Immature natural killer cell (primary cell): ENCODE results near the gene KCNIP4. TPM values are rescaled to one million over a fixed set of nuclear protein-coding genes. Genes with fewer than 3 reads are reported as not detected.

Experiments
- DNase-seq, 3 donors: peaks; one replicate each; pipeline ENCODE4 v3.0.0; 2022; ENCODE audit warnings: mixed read lengths in 1 of 3
- H3K27ac Mint-ChIP-seq, 6 donors: one replicate each; pipeline ENCODE4 v1.8.0; 2020; ENCODE audit warnings: mixed read lengths in 6 of 6, mild to moderate bottlenecking in 5 of 6, inconsistent platforms in 4 of 6, moderate library complexity in 3 of 6
- H3K27me3 Mint-ChIP-seq, 3 donors: one replicate each; pipeline ENCODE4 v1.8.0; 2020 to 2021; ENCODE audit warnings: low read depth in 3 of 3, mild to moderate bottlenecking in 3 of 3, mixed read lengths in 3 of 3, moderate library complexity in 3 of 3, inconsistent platforms in 1 of 3
- H3K36me3 Mint-ChIP-seq, 3 donors: one replicate each; pipeline ENCODE4 v1.8.0; 2020; ENCODE audit warnings: mixed read lengths in 3 of 3, inconsistent platforms in 2 of 3, mild to moderate bottlenecking in 2 of 3
- H3K4me1 Mint-ChIP-seq, 2 donors: one replicate each; pipeline ENCODE4 v1.8.0; 2020; ENCODE audit warnings: inconsistent platforms in 2 of 2, mild to moderate bottlenecking in 2 of 2, mixed read lengths in 2 of 2, moderate library complexity in 1 of 2
- H3K4me3 Mint-ChIP-seq, 5 donors: one replicate each; pipeline ENCODE4 v1.8.0; 2020; ENCODE audit warnings: mild to moderate bottlenecking in 5 of 5, mixed read lengths in 5 of 5, inconsistent platforms in 3 of 5, moderate library complexity in 3 of 5
- H3K9me3 Mint-ChIP-seq, 6 donors: one replicate each; pipeline ENCODE4 v1.8.0; 2020; ENCODE audit warnings: mild to moderate bottlenecking in 6 of 6, mixed read lengths in 6 of 6, inconsistent platforms in 4 of 6, moderate library complexity in 3 of 6
- polyA plus RNA-seq, 3 donors: library from polyadenylated mRNA; unstranded; fragments of 300-500 nt; fragmentation: Illumina TruSeq; gene quantifications; one replicate each; pipeline ENCODE4 v1.2.3, GENCODE V29; 2021

The KCNIP4 gene
- polyA plus RNA-seq, 3 donors from 2014 or later = 0.10 TPM; not detected in 2

- Mint-ChIP-seq H3K9me3 (peaks cover 0 to 8% (median 0%) of the 10 kb centered on the region in 6 donors), H3K27me3 (peaks cover 0 to 4% (median 2%) of the 10 kb centered on the region in 3 donors), H3K27ac (no peak overlapping the region), H3K4me1 (no peaks in the 10 kb centered on the region), H3K4me3 (no peak overlapping the region), H3K36me3 (no peaks in the 10 kb centered on the region)
- no peak for DNase-seq
These were observed 497.5 kb downstream of the KCNIP4 start for GRCh38 chr4:21451032-21451431.

- no peak overlapping the region for H3K4me3 Mint-ChIP-seq
- H3K27ac Mint-ChIP-seq = no peak overlapping the region
- no peaks in the 10 kb centered on the region for H3K36me3 Mint-ChIP-seq
- H3K4me1 Mint-ChIP-seq = no peaks in the 10 kb centered on the region
- H3K27me3 Mint-ChIP-seq = peaks cover 3 to 4% (median 4%) of the 10 kb centered on the region in 3 donors
- DNase-seq = no peak
- H3K9me3 Mint-ChIP-seq = peaks cover 0 to 6% (median 0%) of the 10 kb centered on the region in 6 donors
These were observed 498.2 kb downstream of the KCNIP4 start for GRCh38 chr4:21450331-21450730.

GRCh38 chr4:21447301-21448054 lies 501.1 kb downstream of the KCNIP4 start:
- Mint-ChIP-seq H3K36me3 (no peaks in the 10 kb centered on the region), H3K4me3 (no peak overlapping the region), H3K9me3 (peaks cover 0 to 8% (median 2%) of the 10 kb centered on the region in 6 donors), H3K4me1 (no peaks in the 10 kb centered on the region), H3K27me3 (peaks cover 3 to 6% (median 4%) of the 10 kb centered on the region in 3 donors), H3K27ac (no peak overlapping the region)
- no peak for DNase-seq

GRCh38 chr4:21420166-21420565 lies 528.4 kb downstream of the KCNIP4 start:
- H3K4me3 Mint-ChIP-seq = no peak overlapping the region
- no peaks in the 10 kb centered on the region for H3K27me3 Mint-ChIP-seq
- H3K27ac Mint-ChIP-seq = no peak overlapping the region
- no peak for DNase-seq
- no peaks in the 10 kb centered on the region for H3K4me1 Mint-ChIP-seq
- peaks cover 0 to 6% (median under 1%) of the 10 kb centered on the region in 6 donors for H3K9me3 Mint-ChIP-seq
- H3K36me3 Mint-ChIP-seq = no peaks in the 10 kb centered on the region

GRCh38 chr4:21415728-21416127 lies 532.8 kb downstream of the KCNIP4 start:
- H3K4me1 Mint-ChIP-seq = no peaks in the 10 kb centered on the region
- H3K4me3 Mint-ChIP-seq = no peak overlapping the region
- H3K27ac Mint-ChIP-seq = no peak overlapping the region
- DNase-seq = no peak
- peaks cover 0 to 7% (median 3%) of the 10 kb centered on the region in 6 donors for H3K9me3 Mint-ChIP-seq
- H3K27me3 Mint-ChIP-seq = no peaks in the 10 kb centered on the region
- no peaks in the 10 kb centered on the region for H3K36me3 Mint-ChIP-seq

- no peaks in the 10 kb centered on the region for H3K4me1 Mint-ChIP-seq
These were observed 534.7 kb downstream of the KCNIP4 start for GRCh38 chr4:21413807-21414370.

GRCh38 chr4:21411086-21411485 lies 537.5 kb downstream of the KCNIP4 start:
- Mint-ChIP-seq H3K27me3 (peaks cover 0 to 2% (median 0%) of the 10 kb centered on the region in 3 donors), H3K4me1 (no peaks in the 10 kb centered on the region), H3K9me3 (peaks cover 2 to 7% (median 4%) of the 10 kb centered on the region in 6 donors), H3K27ac (no peak overlapping the region), H3K4me3 (no peak overlapping the region), H3K36me3 (no peaks in the 10 kb centered on the region)
- no peak for DNase-seq

More at GRCh38 chr4:21413807-21414370, 534.7 kb downstream of the KCNIP4 start:
- H3K27me3 Mint-ChIP-seq = peaks cover 0 to 2% (median 0%) of the 10 kb centered on the region in 3 donors
- peaks cover 0 to 7% (median 4%) of the 10 kb centered on the region in 6 donors for H3K9me3 Mint-ChIP-seq
- H3K36me3 Mint-ChIP-seq = no peaks in the 10 kb centered on the region
- H3K4me3 Mint-ChIP-seq = no peak overlapping the region
- no peak for DNase-seq
- H3K27ac Mint-ChIP-seq = no peak overlapping the region

- Mint-ChIP-seq H3K4me3 (no peak overlapping the region), H3K27me3 (peaks cover 0 to 2% (median 0%) of the 10 kb centered on the region in 3 donors), H3K36me3 (no peaks in the 10 kb centered on the region), H3K4me1 (no peaks in the 10 kb centered on the region), H3K27ac (no peak overlapping the region), H3K9me3 (peaks cover 0 to 7% (median 4%) of the 10 kb centered on the region in 6 donors)
- DNase-seq = no peak
These were observed 538.2 kb downstream of the KCNIP4 start for GRCh38 chr4:21410372-21410771.

- H3K4me3 Mint-ChIP-seq = no peak overlapping the region
- DNase-seq = no peak
- no peaks in the 10 kb centered on the region for H3K4me1 Mint-ChIP-seq
- H3K27ac Mint-ChIP-seq = no peak overlapping the region
- H3K36me3 Mint-ChIP-seq = no peaks in the 10 kb centered on the region
- H3K9me3 Mint-ChIP-seq = peaks cover 3 to 23% (median 5%) of the 10 kb centered on the region in 6 donors
- peaks cover 0 to 4% (median 0%) of the 10 kb centered on the region in 3 donors for H3K27me3 Mint-ChIP-seq
These were observed 560.9 kb downstream of the KCNIP4 start for GRCh38 chr4:21387683-21388082.

GRCh38 chr4:21386166-21386780 lies 562.3 kb downstream of the KCNIP4 start:
- Mint-ChIP-seq H3K4me1 (no peaks in the 10 kb centered on the region), H3K27ac (no peak overlapping the region), H3K9me3 (peaks cover 0 to 17% (median 4%) of the 10 kb centered on the region in 6 donors), H3K27me3 (peaks cover 0 to 2% (median 0%) of the 10 kb centered on the region in 3 donors), H3K4me3 (no peak overlapping the region), H3K36me3 (no peaks in the 10 kb centered on the region)
- DNase-seq = no peak

- DNase-seq = no peak
- Mint-ChIP-seq H3K36me3 (no peaks in the 10 kb centered on the region), H3K4me3 (no peak overlapping the region), H3K9me3 (peaks cover 0 to 14% (median 3%) of the 10 kb centered on the region in 6 donors), H3K4me1 (no peaks in the 10 kb centered on the region), H3K27ac (no peak overlapping the region), H3K27me3 (peaks cover 0 to 2% (median under 1%) of the 10 kb centered on the region in 3 donors)
These were observed 562.9 kb downstream of the KCNIP4 start for GRCh38 chr4:21385706-21386105.

GRCh38 chr4:21384609-21385008 lies 564.0 kb downstream of the KCNIP4 start:
- Mint-ChIP-seq H3K4me1 (no peaks in the 10 kb centered on the region), H3K9me3 (peaks cover 0 to 12% (median 0%) of the 10 kb centered on the region in 6 donors), H3K36me3 (no peaks in the 10 kb centered on the region), H3K27ac (no peak overlapping the region), H3K27me3 (peaks cover 0 to 3% (median 2%) of the 10 kb centered on the region in 3 donors), H3K4me3 (no peak overlapping the region)
- no peak for DNase-seq

GRCh38 chr4:21380861-21381260 lies 567.7 kb downstream of the KCNIP4 start:
- Mint-ChIP-seq H3K27ac (no peak overlapping the region), H3K9me3 (peaks cover 0 to 12% (median 4%) of the 10 kb centered on the region in 6 donors), H3K27me3 (peaks cover 0 to 3% (median 0%) of the 10 kb centered on the region in 3 donors), H3K36me3 (no peaks in the 10 kb centered on the region), H3K4me3 (no peak overlapping the region), H3K4me1 (no peaks in the 10 kb centered on the region)
- DNase-seq = no peak

- no peak overlapping the region for H3K4me3 Mint-ChIP-seq
- H3K4me1 Mint-ChIP-seq = no peaks in the 10 kb centered on the region
- H3K27me3 Mint-ChIP-seq = peaks cover 0 to 3% (median 1%) of the 10 kb centered on the region in 3 donors
- no peaks in the 10 kb centered on the region for H3K36me3 Mint-ChIP-seq
- H3K27ac Mint-ChIP-seq = no peak overlapping the region
- H3K9me3 Mint-ChIP-seq = peaks cover 0 to 15% (median 4%) of the 10 kb centered on the region in 6 donors
- no peak for DNase-seq
These were observed 571.5 kb downstream of the KCNIP4 start for GRCh38 chr4:21377046-21377445.
